Breast epithelium (tissue), 4 donors: Measurements from ENCODE around the gene RHBDD3. TPM values are rescaled to one million over a fixed set of nuclear protein-coding genes. Genes with fewer than 3 reads are reported as not detected.

Experiments
- DNase-seq, 2 donors: peaks; one replicate each; pipeline ENCODE4 v3.0.0-alpha.2; 2019; ENCODE audit warnings: low spot score in 2 of 2
- H3K27ac ChIP-seq, 2 donors: fragments of 200-600 bp; sonication (generic) in 1 of 2; one replicate each; pipeline ENCODE4 v1.5.1; 2016 to 2019; ENCODE audit warnings: mild to moderate bottlenecking in 1 of 2
- H3K27me3 ChIP-seq, 2 donors: fragments of 200-600 bp; sonication (generic) in 1 of 2; one replicate each; pipeline versions ENCODE4 v1.5.1 to v1.6.0; 2017 to 2019; ENCODE audit warnings: control low read depth in 1 of 2, mild to moderate bottlenecking in 1 of 2
- H3K36me3 ChIP-seq: fragments of 200-600 bp; one replicate; pipeline ENCODE4 v1.5.1; 2019
- H3K4me1 ChIP-seq, 2 donors: fragments of 200-600 bp; sonication (generic); one replicate each; pipeline ENCODE4 v1.5.1; 2016 to 2019; ENCODE audit warnings: control low read depth in 1 of 2
- H3K4me3 ChIP-seq, 3 donors: fragments of 200-600 bp; sonication (generic); 1 replicate in 2 of 3; 2 replicates in 1 of 3; pipeline ENCODE4 v1.5.1; 2016 to 2019; ENCODE audit warnings: mild to moderate bottlenecking in 3 of 3, moderate library complexity in 2 of 3
- H3K9me3 ChIP-seq, 2 donors: fragments of 200-600 bp; sonication (generic) in 1 of 2; one replicate each; pipeline ENCODE4 v1.5.1; 2016 to 2019; ENCODE audit warnings: control low read depth in 1 of 2
- CTCF ChIP-seq, 3 donors: fragments of 450-650 bp; IDR thresholded peaks; one replicate each; pipeline ENCODE4 v1.5.1; 2016 to 2017; ENCODE audit warnings: antibody characterized with exemption in 3 of 3, mild to moderate bottlenecking in 3 of 3, moderate library complexity in 3 of 3
- POLR2A ChIP-seq: fragments of 450-650 bp; IDR thresholded peaks from one replicate; pipeline ENCODE4 v1.6.1; 2016; ENCODE audit warnings: antibody characterized with exemption, mild to moderate bottlenecking, moderate library complexity
- POLR2AphosphoS5 ChIP-seq, 3 donors: sonication (generic); formaldehyde crosslinking; IDR thresholded peaks; one replicate each; pipeline ENCODE4 v1.6.1; 2017; ENCODE audit warnings: antibody characterized with exemption in 3 of 3
- intact Hi-C: fragments of 100-400 bp; cut with DNase I; formaldehyde crosslinking; loops from one replicate; pipeline ENCODE4 v1.15.1; 2023; ENCODE audit warnings: low total_unique reads
- total RNA-seq, 3 donors: library from RNA; depleted of rRNA; stranded (reverse); fragments of >200 nt; gene quantifications; one replicate each; pipeline ENCODE4 v1.1.0, GENCODE V29; 2016

The RHBDD3 gene
- total RNA-seq, 3 donors from 2014 or later, result 16.2 to 31.8 (median 28.2) TPM

GRCh38 chr22:29214232-29214631 is 53.5 kb downstream of the RHBDD3 start:
- Histone ChIP-seq H3K9me3 (no peaks in the 10 kb centered on the region), H3K4me3 (no peak overlapping the region), H3K27ac (no peak overlapping the region), H3K36me3 (no peaks in the 10 kb centered on the region), H3K4me1 (no peaks in the 10 kb centered on the region), H3K27me3 (no peaks in the 10 kb centered on the region)
- intact Hi-C loops, result no loop called here
- TF ChIP-seq POLR2AphosphoS5 (IDR thresholded peaks at IDR 0.05), result no peak
- TF ChIP-seq POLR2A, result no peak
- no peak for TF ChIP-seq CTCF (IDR thresholded peaks at IDR 0.05)
- DNase-seq, result no peak

GRCh38 chr22:29213493-29213892 is 54.3 kb downstream of the RHBDD3 start:
- Histone ChIP-seq H3K9me3 (no peaks in the 10 kb centered on the region), H3K4me3 (no peak overlapping the region), H3K4me1 (no peaks in the 10 kb centered on the region), H3K27me3 (no peaks in the 10 kb centered on the region), H3K36me3 (no peaks in the 10 kb centered on the region), H3K27ac (no peak overlapping the region)
- no peak for DNase-seq
- intact Hi-C loops, result no loop called here
- TF ChIP-seq CTCF (IDR thresholded peaks at IDR 0.05) (no peak), POLR2AphosphoS5 (IDR thresholded peaks at IDR 0.05) (no peak), POLR2A (no peak)

- Histone ChIP-seq H3K27me3 (no peaks in the 10 kb centered on the region), H3K4me1 (no peaks in the 10 kb centered on the region), H3K27ac (no peak overlapping the region), H3K9me3 (no peaks in the 10 kb centered on the region), H3K4me3 (no peak overlapping the region), H3K36me3 (no peaks in the 10 kb centered on the region)
- no peak for TF ChIP-seq CTCF (IDR thresholded peaks at IDR 0.05)
- TF ChIP-seq POLR2AphosphoS5 (IDR thresholded peaks at IDR 0.05), result no peak
- no peak for DNase-seq
- intact Hi-C loops, result no loop called here
Observed at GRCh38 chr22:29212743-29213142, 55.0 kb downstream of the RHBDD3 start.

GRCh38 chr22:29211466-29211865 is 56.3 kb downstream of the RHBDD3 start:
- no peak overlapping the region for H3K4me3 ChIP-seq
- H3K36me3 ChIP-seq, result no peaks in the 10 kb centered on the region
- H3K27me3 ChIP-seq, result no peaks in the 10 kb centered on the region
- TF ChIP-seq POLR2AphosphoS5 (IDR thresholded peaks at IDR 0.05), result no peak
- no peak for TF ChIP-seq POLR2A
- no peak for TF ChIP-seq CTCF (IDR thresholded peaks at IDR 0.05)
- no peaks in the 10 kb centered on the region for H3K4me1 ChIP-seq
- no peak overlapping the region for H3K27ac ChIP-seq
- H3K9me3 ChIP-seq, result no peaks in the 10 kb centered on the region
- intact Hi-C loops, result no loop called here
- no peak for DNase-seq

- intact Hi-C loops, result no loop called here
- TF ChIP-seq POLR2AphosphoS5 (IDR thresholded peaks at IDR 0.05) (no peak), POLR2A (no peak), CTCF (IDR thresholded peaks at IDR 0.05) (no peak)
- H3K9me3 ChIP-seq, result no peaks in the 10 kb centered on the region
- H3K4me1 ChIP-seq, result no peaks in the 10 kb centered on the region
- no peaks in the 10 kb centered on the region for H3K27me3 ChIP-seq
- H3K27ac ChIP-seq, result no peak overlapping the region
- no peak for DNase-seq
- no peaks in the 10 kb centered on the region for H3K36me3 ChIP-seq
- no peak overlapping the region for H3K4me3 ChIP-seq
Observed at GRCh38 chr22:29211066-29211465, 56.7 kb downstream of the RHBDD3 start.

Other genes starting within 250 kb of the RHBDD3 start
- under 1 TPM in 1 of 3 donors, not detected in 2; 0.73 TPM for gene C22orf31, start 206.2 kb downstream of the RHBDD3 start, total RNA-seq
- gene KREMEN1, start 194.9 kb downstream of the RHBDD3 start, total RNA-seq, result 10 to 100 TPM in 2 of 3 donors, 1 to 10 TPM in 1; 9.5 to 13.6 (median 13.5) TPM
- gene EMID1, start 62.1 kb downstream of the RHBDD3 start, total RNA-seq, result 1 to 10 TPM; 1.1 to 4.6 (median 2.3) TPM
- gene EWSR1, start 287 bp upstream of the RHBDD3 start, total RNA-seq, result 100 to 1,000 TPM; 165 to 224 (median 220) TPM
- gene GAS2L1, start 38.7 kb upstream of the RHBDD3 start, total RNA-seq, result 10 to 100 TPM; 12.2 to 19.3 (median 15.7) TPM
- gene RASL10A, start 47.7 kb upstream of the RHBDD3 start, total RNA-seq, result 1 to 10 TPM; 2.7 to 4.7 (median 4.3) TPM
- gene AP1B1, start 120.6 kb upstream of the RHBDD3 start, total RNA-seq, result 10 to 100 TPM; 55.7 to 58.7 (median 58.2) TPM
- not detected for gene RFPL1, start 170.6 kb upstream of the RHBDD3 start, total RNA-seq
- under 1 TPM; 0.29 to 0.33 (median 0.32) TPM for gene NEFH, start 212.2 kb upstream of the RHBDD3 start, total RNA-seq